ELR (cell line): ENCODE data around the gene DOCK3.
"Not testable (repeated sequence)": the region's sequence is repeated elsewhere in the genome, so short reads cannot be mapped to it uniquely, and the experiment has no call there.

Source experiments
- DNase-seq: peaks from one replicate; pipeline ENCODE4 v3.0.0-alpha.2; 2015; ENCODE audit warnings: low read depth

DOCK3 gene

GRCh38 chr3:50651920-50652529 lies 22.7 kb upstream of the DOCK3 start:
- no peak for DNase-seq

DNA sequence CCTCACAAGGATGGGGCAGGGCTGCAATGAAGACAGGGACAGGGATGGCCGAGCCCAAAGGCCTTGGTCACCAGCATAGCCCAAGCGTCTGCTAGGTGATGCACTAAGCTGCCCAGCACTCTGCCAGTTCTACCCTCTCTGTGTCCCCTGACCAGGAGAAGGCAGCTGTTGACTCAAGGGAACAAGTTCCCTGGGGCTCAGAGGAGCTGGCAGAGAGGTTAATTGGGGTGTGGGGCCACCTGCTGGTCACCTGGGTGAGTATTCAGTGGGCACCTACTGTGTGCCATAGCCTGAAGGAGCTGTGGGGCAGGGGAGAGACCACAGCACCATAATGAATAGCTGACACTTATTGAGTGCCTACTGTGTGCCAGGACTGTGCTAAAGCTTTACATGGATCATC lies 22.0 kb upstream of the DOCK3 start:
- peak; percentile 54 for DNase-seq

GRCh38 chr3:50653937-50654595 lies 20.7 kb upstream of the DOCK3 start:
- DNase-seq = no peak

GRCh38 chr3:50655009-50655830 lies 19.5 kb upstream of the DOCK3 start:
- peak; percentile 41 for DNase-seq

- no peak for DNase-seq
These were observed 18.1 kb upstream of the DOCK3 start for GRCh38 chr3:50656417-50657195.

GRCh38 chr3:50657407-50657806 lies 17.3 kb upstream of the DOCK3 start:
- DNase-seq = no peak

DNA sequence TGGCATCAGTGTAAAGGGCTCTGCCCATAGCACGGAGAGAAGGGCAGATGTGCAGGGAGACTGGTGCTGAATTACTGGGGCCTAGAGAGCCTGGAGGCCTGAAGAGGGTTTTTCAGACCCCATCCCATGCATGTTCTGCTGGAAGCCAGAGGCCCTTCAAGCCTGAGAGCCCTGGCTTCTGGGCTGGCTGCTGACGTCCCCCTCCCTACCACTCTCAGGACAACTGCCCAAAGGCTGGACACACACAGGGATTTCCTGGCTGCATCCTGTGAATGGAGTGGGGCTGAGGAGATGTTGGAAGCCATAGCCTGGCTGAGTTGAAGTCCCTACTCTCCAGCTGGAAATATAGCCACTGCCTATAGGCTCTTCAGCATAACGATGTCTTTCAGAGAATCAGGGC lies 16.9 kb upstream of the DOCK3 start:
- DNase-seq = no peak

DNA sequence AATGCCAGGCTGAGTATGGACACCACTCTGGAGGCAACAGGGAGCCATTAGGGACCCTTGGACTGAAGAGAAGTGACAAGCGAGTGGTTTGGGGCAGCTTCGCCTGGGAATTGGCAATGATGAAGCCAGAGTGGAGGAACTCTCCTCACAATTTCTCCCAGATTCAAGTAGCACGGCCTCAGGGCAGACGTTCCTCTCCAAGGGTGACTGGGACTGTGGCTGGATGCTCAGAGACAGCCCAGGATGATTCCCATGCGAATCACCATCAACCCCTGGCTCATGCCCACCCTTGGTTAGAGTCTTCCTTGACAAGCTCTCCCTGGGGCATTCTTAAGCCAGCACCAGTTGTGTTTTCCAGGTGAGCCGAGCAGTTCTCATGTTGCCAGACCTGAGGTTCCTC lies 16.3 kb upstream of the DOCK3 start:
- peak; percentile 54 for DNase-seq

DNA sequence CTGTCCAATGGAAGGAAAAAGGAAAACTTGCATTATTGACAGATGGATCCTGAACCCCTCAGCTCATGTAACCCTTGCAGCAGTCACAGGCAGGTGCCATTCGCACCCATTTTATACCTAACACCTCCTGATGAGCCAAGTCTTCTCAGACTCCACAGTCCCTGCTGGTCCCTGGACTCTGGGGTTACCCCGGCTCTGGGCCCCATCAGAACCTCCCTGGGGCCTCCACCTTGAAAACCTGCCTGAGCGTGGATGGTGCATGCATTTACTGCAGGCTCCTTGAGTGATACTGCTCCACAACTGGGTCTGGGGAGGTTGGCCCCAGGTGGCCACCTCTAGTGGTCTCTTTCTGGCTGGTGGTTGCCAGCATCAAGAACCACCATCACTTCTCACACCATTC lies 15.9 kb upstream of the DOCK3 start:
- no peak for DNase-seq

GRCh38 chr3:50660386-50660785 lies 14.3 kb upstream of the DOCK3 start:
- DNase-seq = no peak

DNA sequence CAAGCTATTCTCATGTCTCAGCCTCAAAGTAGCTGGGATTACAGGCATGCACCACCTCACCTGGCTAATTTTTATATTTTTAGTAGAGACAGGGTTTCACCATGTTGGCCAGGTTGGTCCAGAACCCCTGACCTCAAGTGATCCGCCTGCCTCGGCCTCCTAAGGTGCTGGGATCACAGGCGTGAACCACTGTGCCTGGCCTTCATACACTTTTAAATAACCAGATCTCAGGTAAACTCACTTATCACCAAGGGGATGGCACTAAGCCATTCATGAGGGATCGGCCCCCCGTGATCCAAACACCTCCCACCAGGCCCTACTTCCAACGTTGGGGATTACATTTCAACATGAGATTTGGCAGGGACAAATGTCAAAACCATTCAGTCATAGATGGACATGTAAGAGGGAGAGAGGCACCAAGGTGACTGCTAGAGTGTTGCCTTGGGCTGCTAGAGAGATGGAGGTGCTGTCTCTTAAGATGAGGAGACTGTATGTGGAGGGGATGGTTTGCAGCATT lies 13.3 kb upstream of the DOCK3 start:
- no peak for DNase-seq

DNA sequence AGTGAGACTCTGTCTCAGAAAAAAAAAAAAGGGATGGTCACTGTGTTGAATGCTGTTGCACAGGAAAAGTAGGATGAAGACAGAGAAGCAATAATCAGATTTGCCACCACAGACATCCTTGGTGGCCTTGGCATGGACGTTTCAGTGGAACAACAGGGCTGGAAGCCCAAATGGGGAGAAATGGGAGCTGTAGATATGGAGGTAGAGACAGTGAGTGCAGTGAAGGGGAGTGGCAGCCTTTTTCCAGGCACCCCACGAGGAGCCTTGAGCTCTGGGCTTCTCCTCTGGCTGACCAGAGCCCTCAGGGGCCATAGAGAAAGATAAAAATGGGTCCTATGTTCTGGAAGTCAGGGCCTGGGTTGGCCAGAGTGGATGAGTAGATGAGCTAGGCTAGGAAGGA lies 12.3 kb upstream of the DOCK3 start:
- no peak for DNase-seq

DNA sequence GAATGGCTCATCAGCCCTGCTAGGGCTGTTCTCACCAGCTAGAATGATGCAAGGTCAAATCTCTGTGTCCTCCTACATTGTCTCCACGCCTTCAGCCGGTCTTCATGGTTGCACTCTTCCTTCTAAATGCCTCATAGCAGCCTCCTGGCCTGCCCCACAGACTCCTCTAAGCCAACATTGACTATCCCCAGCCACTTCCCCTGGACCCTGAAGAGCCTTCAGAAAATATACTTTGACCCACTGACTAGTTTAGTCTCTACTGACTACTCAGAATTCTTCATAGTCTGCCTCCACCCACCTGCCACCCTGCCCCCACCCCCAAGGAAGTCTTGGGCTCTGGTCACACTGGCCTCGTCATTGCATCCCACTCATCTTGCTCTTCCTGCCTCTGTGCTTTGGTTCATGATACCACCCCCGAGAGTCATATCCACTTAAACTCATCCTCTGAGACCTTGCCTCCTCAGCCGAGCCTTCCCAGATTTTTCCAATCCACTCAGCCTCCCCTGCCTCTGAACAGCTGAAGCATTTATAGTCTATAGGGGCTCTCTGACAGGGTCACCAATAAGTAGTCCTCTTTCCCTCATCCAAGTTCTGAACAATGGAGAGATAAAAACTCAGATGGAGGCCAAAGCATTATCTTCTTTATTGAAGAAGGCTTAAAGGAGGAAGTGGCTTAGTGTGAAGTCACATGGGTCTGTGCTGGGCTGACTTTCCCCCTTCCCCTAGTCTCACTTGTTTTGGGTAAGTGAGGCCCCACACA lies 9.5 kb upstream of the DOCK3 start:
- no peak for DNase-seq

DNA sequence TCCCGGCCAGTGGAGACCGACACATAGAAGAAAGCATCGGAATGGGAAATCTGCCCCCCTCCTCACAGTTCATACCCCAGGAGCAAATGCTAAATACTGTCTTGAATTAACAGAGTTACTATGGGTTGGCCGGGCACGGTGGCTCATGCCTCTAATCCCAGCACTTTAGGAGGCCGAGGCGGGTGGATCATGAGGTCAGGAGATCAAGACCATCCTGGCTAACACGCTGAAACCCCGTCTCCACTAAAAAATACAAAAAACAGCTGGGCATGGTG lies 8.9 kb upstream of the DOCK3 start:
- not testable (repeated sequence) for DNase-seq

DNA sequence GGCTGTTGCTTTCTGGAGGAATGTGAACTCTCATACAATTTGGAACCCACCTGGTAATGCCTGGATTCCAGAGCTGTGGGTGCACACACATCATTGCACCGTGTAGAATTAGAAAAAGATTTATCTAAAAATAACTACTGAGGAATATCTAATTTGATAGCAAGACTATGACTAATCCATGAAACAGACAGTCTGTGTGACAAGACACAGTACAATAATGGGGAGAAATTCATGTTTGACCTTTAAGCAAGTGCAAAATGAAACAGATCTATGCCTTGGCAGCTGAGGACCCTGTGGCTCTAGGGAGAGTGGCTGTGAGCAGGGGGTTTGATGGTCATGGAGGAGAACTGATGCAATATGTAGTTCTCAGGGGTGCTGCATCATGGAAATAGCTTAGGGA lies 7.9 kb upstream of the DOCK3 start:
- DNase-seq = no peak

DNA sequence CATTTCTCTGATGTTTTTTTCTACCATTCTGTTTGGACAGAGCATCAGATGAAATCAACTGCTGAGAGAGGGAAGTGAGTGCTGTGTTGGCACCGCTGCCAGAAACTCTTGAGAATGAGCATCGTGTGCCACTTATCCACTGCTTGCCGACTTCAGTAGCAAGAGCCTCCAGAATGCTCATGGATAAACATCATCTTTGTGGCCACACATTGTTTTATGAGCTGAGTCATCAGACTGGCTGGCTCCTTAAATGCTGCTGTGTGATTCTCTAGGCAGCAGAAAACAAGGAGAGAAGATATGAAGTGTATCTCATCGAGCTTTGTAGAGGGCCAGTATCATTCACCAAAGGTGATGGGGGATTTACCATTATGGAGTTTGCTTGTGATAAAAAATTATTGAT lies 3.4 kb upstream of the DOCK3 start:
- peak; percentile 86 for DNase-seq

- DNase-seq = no peak
These were observed 2.1 kb upstream of the DOCK3 start for GRCh38 chr3:50672656-50673055.

DNA sequence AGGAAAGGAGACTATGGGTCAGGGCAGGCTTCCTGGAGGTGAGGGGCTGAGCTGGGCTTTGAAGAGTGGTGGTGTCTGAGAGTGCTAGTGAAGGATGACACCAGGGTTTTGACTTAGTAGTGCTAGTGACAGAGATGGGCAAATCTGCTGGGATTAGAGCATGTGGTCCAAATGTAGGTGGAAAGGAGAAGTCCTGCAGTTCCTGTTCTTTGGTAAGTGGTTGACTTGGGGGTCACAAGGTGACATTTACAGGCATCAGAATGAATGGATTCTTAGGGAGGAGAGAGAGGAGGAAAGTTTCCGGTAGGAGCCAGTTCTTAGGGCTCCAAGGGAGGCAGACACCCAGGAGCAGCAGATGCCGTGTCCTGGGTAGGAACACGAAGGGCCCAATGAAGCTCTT lies 796 bp upstream of the DOCK3 start:
- no peak for DNase-seq

- no peak for DNase-seq
These were observed 678 bp downstream of the DOCK3 start for GRCh38 chr3:50675179-50676030.

DNA sequence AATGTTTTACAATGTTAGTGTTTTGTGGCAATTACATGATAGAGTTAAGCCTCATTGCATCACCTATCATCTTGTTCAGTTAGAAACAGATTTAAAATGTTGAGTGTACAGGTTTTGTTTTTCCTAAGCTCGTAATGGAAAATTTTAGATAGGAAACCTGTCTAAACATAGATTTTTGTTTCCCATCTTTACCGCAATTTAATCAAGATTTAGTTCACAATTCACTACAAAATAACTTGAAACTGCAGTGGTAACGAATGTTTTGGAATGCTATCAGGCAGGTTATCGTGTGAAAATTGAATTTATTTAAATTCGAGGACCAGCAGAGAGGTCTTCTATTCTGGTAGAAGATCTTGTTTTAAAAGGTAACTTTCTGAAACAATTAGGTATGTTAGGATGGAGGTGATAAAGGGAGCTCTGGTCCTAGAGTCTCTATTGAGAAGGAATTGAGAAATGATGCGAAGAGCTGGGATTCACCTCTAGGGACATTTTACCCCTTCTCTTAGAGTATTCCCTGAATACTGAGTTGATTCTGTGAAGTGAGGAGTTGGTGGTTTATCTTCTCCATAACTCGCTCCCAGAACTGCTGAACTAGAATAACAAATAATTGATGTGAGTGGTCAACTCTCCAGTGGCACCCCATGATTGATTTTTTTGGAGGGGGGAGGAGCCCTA lies 1.4 kb downstream of the DOCK3 start:
- DNase-seq = no peak
